Fibroblast of lung (primary cell): ENCODE measurements around the gene SLC51B. TPM values are rescaled to one million over a fixed set of nuclear protein-coding genes. Genes with fewer than 3 reads are reported as not detected.
"Not testable (repeated sequence)": the region's sequence is repeated elsewhere in the genome, so short reads cannot be mapped to it uniquely, and the experiment has no call there.

Source experiments
- DNase-seq, 2 donors: peaks; one replicate each; pipeline versions ENCODE4 v3.0.0 to v3.0.0-alpha.2; 2010; ENCODE audit warnings: low read depth in 2 of 2
- H2AFZ ChIP-seq: 2 replicates; pipeline ENCODE4 v1.5.1; 2012; ENCODE audit warnings: low read length, control low read depth, inconsistent platforms
- H3K27ac ChIP-seq: 2 replicates; pipeline ENCODE4 v1.5.1; 2011; ENCODE audit warnings: low read length, control low read depth; ENCODE audit not compliant: insufficient read depth
- H3K27me3 ChIP-seq: 2 replicates; pipeline ENCODE4 v1.5.1; 2011; ENCODE audit warnings: mild to moderate bottlenecking, low read length; ENCODE audit not compliant: control insufficient read depth, insufficient read depth
- H3K36me3 ChIP-seq: 2 replicates; pipeline ENCODE4 v1.5.1; 2011; ENCODE audit warnings: low read length; ENCODE audit not compliant: control insufficient read depth, insufficient read depth
- H3K4me1 ChIP-seq: 2 replicates; pipeline ENCODE4 v1.5.1; 2011; ENCODE audit warnings: low read length; ENCODE audit not compliant: control insufficient read depth, insufficient read depth; ENCODE audit errors: extremely low read depth
- H3K4me2 ChIP-seq: 2 replicates; pipeline ENCODE4 v1.5.1; 2011; ENCODE audit warnings: low read length, control low read depth; ENCODE audit not compliant: insufficient read depth; ENCODE audit errors: extremely low read depth
- H3K4me3 ChIP-seq, 4 experiments: fragments of 200-600 bp in 1 of 4; sonication (generic) in 1 of 4; replicated peaks in 1 of 4; 2 replicates each; pipeline ENCODE4 v1.5.1; 2011 to 2016; ENCODE audit warnings: low read length in 4 of 4, low read depth in 3 of 4, mild to moderate bottlenecking in 3 of 4, control low read depth in 2 of 4, inconsistent platforms in 1 of 4, mixed read lengths in 1 of 4; ENCODE audit not compliant: insufficient read depth in 1 of 4; ENCODE audit errors: control extremely low read depth in 1 of 4
- H3K79me2 ChIP-seq: 2 replicates; pipeline ENCODE4 v1.5.1; 2012; ENCODE audit warnings: mild to moderate bottlenecking, low read length, inconsistent platforms; ENCODE audit not compliant: control insufficient read depth, insufficient read depth
- H3K9ac ChIP-seq: 2 replicates; pipeline ENCODE4 v1.5.1; 2011; ENCODE audit warnings: mild to moderate bottlenecking, low read length, control low read depth; ENCODE audit not compliant: insufficient read depth
- H3K9me3 ChIP-seq: 2 replicates; pipeline ENCODE4 v1.5.1; 2012; ENCODE audit warnings: low read depth, low read length; ENCODE audit not compliant: control insufficient read depth, insufficient read depth
- H4K20me1 ChIP-seq: 2 replicates; pipeline ENCODE4 v1.5.1; 2011; ENCODE audit warnings: low read length; ENCODE audit not compliant: control insufficient read depth, insufficient read depth; ENCODE audit errors: extremely low read depth
- CTCF ChIP-seq, 2 donors: IDR thresholded peaks in 1 of 2; conservative IDR thresholded peaks in 1 of 2; 1 replicate in 1 of 2; 2 replicates in 1 of 2; pipeline ENCODE4 v1.5.1; 2011 to 2012; ENCODE audit warnings: low read length in 2 of 2, control low read depth in 1 of 2, inconsistent platforms in 1 of 2, low read depth in 1 of 2, mild to moderate bottlenecking in 1 of 2
- EZH2 ChIP-seq: IDR thresholded peaks from 2 replicates; pipeline ENCODE4 v1.5.1; 2012; ENCODE audit warnings: low read length, control low read depth, mild to moderate bottlenecking; ENCODE audit errors: missing control alignments
- polyA plus RNA-seq, 2 donors: library from polyadenylated mRNA; depleted of rRNA in 1 of 2; stranded (reverse) in 1 of 2; unstranded in 1 of 2; fragments of >200 nt; gene quantifications; 2 replicates each; pipeline ENCODE4 v1.2.1, GENCODE V29; 2011 to 2012; ENCODE audit warnings: missing spikeins in 1 of 2
- total RNA-seq: library from RNA; depleted of rRNA; stranded (reverse); fragments of >200 nt; gene quantifications from 2 replicates; pipeline ENCODE4 v1.2.1, GENCODE V29; 2014

The SLC51B gene
- total and polyA plus RNA-seq, 2 donors (not counting 1 experiment from before 2014, with no cell fraction given): 0.66 to 0.98 TPM

DNA sequence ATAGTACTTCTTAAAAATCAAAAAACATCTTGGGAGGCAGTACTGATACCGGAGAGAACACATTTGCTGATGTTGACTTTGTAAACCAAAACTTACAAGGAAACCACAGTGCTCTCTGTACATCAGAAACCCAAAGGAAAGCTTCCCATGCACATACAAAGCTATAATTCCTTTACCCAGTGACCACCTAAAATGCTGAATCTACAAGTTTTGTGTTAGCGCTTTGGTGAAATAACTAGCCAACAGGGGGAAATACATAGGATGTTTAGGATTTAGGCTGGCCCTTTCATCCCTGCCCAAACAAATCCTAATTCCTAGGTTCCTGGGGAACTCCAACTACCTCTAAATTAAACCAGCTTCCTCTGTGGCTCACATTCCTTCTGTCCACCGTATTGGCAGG lies 40.2 kb upstream of the SLC51B start:
- no peaks in the 10 kb centered on the region for H3K4me1 ChIP-seq
- no peak overlapping the region for H3K9ac ChIP-seq

DNA sequence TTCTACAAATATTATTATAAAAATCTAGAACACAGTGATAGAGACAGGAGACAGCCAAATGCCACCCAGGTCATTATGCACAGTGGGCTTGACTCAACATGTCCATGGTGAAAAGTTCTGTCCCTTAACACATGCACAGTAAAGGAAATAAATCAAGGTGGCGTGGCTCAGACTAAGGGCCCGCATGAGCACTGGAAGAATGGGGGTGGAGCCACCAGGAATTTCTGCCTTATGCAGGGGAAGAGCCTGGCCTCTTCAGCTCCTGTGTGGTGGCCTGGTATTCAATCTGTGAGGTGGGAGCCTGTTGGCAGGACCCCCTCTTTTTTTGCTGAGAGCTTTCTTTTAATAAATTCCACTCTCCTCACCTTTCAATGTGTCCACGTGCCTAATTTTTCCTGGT lies 38.3 kb upstream of the SLC51B start:
- Histone ChIP-seq H3K9ac (no peak overlapping the region), H3K27ac (no peak overlapping the region), H3K4me3 (no peak overlapping the region), H2AFZ (no peak overlapping the region), H3K9me3 (no peaks in the 10 kb centered on the region), H4K20me1 (no peaks in the 10 kb centered on the region), H3K27me3 (no peaks in the 10 kb centered on the region), H3K4me2 (no peak overlapping the region), H3K79me2 (no peaks in the 10 kb centered on the region), H3K36me3 (no peaks in the 10 kb centered on the region), H3K4me1 (no peaks in the 10 kb centered on the region)
- DNase-seq: no peak
- no peak for TF ChIP-seq EZH2
- no peak for TF ChIP-seq CTCF (conservative IDR thresholded peaks at IDR 0.05 in 1 of 2, IDR thresholded peaks at IDR 0.05 in 1 of 2; ENCODE audit: low read depth in 1 of 2, low read length in 2 of 2)

More for the DNA sequence above, 40.2 kb upstream of the SLC51B start:
- no peaks in the 10 kb centered on the region for H3K79me2 ChIP-seq
- H4K20me1 ChIP-seq: no peaks in the 10 kb centered on the region
- H3K4me3 ChIP-seq: no peak overlapping the region
- no peak overlapping the region for H3K27ac ChIP-seq
- no peak for DNase-seq
- no peaks in the 10 kb centered on the region for H3K27me3 ChIP-seq
- TF ChIP-seq EZH2 (no peak), CTCF (conservative IDR thresholded peaks at IDR 0.05 in 1 of 2, IDR thresholded peaks at IDR 0.05 in 1 of 2; ENCODE audit: low read depth in 1 of 2, low read length in 2 of 2) (no peak)
- no peak overlapping the region for H2AFZ ChIP-seq
- H3K36me3 ChIP-seq: no peaks in the 10 kb centered on the region
- H3K9me3 ChIP-seq: no peaks in the 10 kb centered on the region
- H3K4me2 ChIP-seq: no peak overlapping the region

- Histone ChIP-seq H4K20me1 (no peaks in the 10 kb centered on the region), H3K9ac (no peak overlapping the region), H3K27ac (no peak overlapping the region), H3K4me2 (no peak overlapping the region), H3K36me3 (no peaks in the 10 kb centered on the region), H3K4me1 (no peaks in the 10 kb centered on the region), H3K9me3 (no peaks in the 10 kb centered on the region), H3K79me2 (no peaks in the 10 kb centered on the region), H3K27me3 (no peaks in the 10 kb centered on the region), H3K4me3 (no peak overlapping the region), H2AFZ (no peak overlapping the region)
- DNase-seq: peak in 1 of 2 donors; percentile 11
- TF ChIP-seq EZH2 (no peak), CTCF (conservative IDR thresholded peaks at IDR 0.05 in 1 of 2, IDR thresholded peaks at IDR 0.05 in 1 of 2; ENCODE audit: low read depth in 1 of 2, low read length in 2 of 2) (peak; percentile 16 to 21)
Observed at GRCh38 chr15:65008983-65009382, 36.2 kb upstream of the SLC51B start.

- H3K79me2 ChIP-seq, H3K4me3 ChIP-seq, DNase-seq, H3K27me3 ChIP-seq, H3K4me1 ChIP-seq, H3K36me3 ChIP-seq, H3K4me2 ChIP-seq, H3K27ac ChIP-seq, H3K9ac ChIP-seq, H4K20me1 ChIP-seq, H3K9me3 ChIP-seq, H2AFZ ChIP-seq: not testable (repeated sequence)
Observed at GRCh38 chr15:65011198-65011597, 34.0 kb upstream of the SLC51B start.
